ENCODE results near the gene TMTC1.

GRCh38 chr12:29694002-29694401 lies 89.7 kb downstream of the TMTC1 start:
- TF ChIP-seq CTCF (IDR thresholded peaks at IDR 0.05), result no peak
- no peak for TF ChIP-seq POLR2A (IDR thresholded peaks at IDR 0.05)

Measured in body of pancreas (tissue), 4 donors.